Trophoblast cell (in vitro differentiated cells and primary cell): Measurements from ENCODE around the gene RPL32.
"Not testable (repeated sequence)": the region's sequence is repeated elsewhere in the genome, so short reads cannot be mapped to it uniquely, and the experiment has no call there.

Experiments used
- DNase-seq, 2 donors: peaks; one replicate each; pipeline ENCODE4 v3.0.0-alpha.2; 2016
- H2AFZ ChIP-seq: 2 replicates; pipeline ENCODE4 v1.6.1; 2013; ENCODE audit warnings: low read length, moderate library complexity, mild to moderate bottlenecking; ENCODE audit not compliant: insufficient read depth, poor library complexity
- H2AK5ac ChIP-seq: 2 replicates; pipeline ENCODE4 v1.6.1; 2013; ENCODE audit warnings: mild to moderate bottlenecking, low read length
- H2BK120ac ChIP-seq: 2 replicates; pipeline ENCODE4 v1.6.1; 2013; ENCODE audit warnings: low read length, mild to moderate bottlenecking, moderate library complexity; ENCODE audit not compliant: insufficient read depth, poor library complexity
- H2BK12ac ChIP-seq: 2 replicates; pipeline ENCODE4 v1.6.1; 2013; ENCODE audit warnings: mild to moderate bottlenecking, low read length, moderate library complexity
- H2BK5ac ChIP-seq: 2 replicates; pipeline ENCODE4 v1.6.1; 2013; ENCODE audit warnings: low read length, low read depth, moderate library complexity, mild to moderate bottlenecking; ENCODE audit not compliant: poor library complexity
- H3K14ac ChIP-seq: 2 replicates; pipeline ENCODE4 v1.6.1; 2013; ENCODE audit warnings: mild to moderate bottlenecking, low read length
- H3K18ac ChIP-seq: 2 replicates; pipeline ENCODE4 v1.6.1; 2013; ENCODE audit warnings: mild to moderate bottlenecking, low read length
- H3K23ac ChIP-seq: 2 replicates; pipeline ENCODE4 v1.6.1; 2013; ENCODE audit warnings: low read length
- H3K27ac ChIP-seq: 2 replicates; pipeline ENCODE4 v1.5.1; 2013; ENCODE audit warnings: low read depth, mild to moderate bottlenecking, inconsistent platforms, low read length, moderate library complexity
- H3K27me3 ChIP-seq: 2 replicates; pipeline ENCODE4 v1.6.1; 2013; ENCODE audit warnings: inconsistent platforms, mild to moderate bottlenecking, low read length, moderate library complexity; ENCODE audit not compliant: insufficient read depth
- H3K36me3 ChIP-seq, 2 experiments: 1 replicate in 1 of 2; 2 replicates in 1 of 2; pipeline ENCODE4 v1.6.1; 2013; ENCODE audit warnings: low read length in 2 of 2, mild to moderate bottlenecking in 2 of 2, moderate library complexity in 1 of 2; ENCODE audit not compliant: insufficient read depth in 2 of 2, control insufficient read depth in 1 of 2
- H3K4ac ChIP-seq: 2 replicates; pipeline ENCODE4 v1.6.1; 2013; ENCODE audit warnings: low read depth, mild to moderate bottlenecking, low read length, moderate library complexity
- H3K4me1 ChIP-seq, 2 experiments: 1 replicate in 1 of 2; 2 replicates in 1 of 2; pipeline ENCODE4 v1.6.1; 2013; ENCODE audit warnings: low read length in 2 of 2, mild to moderate bottlenecking in 2 of 2, moderate library complexity in 1 of 2; ENCODE audit not compliant: insufficient read depth in 2 of 2, control insufficient read depth in 1 of 2
- H3K4me2 ChIP-seq: 2 replicates; pipeline ENCODE4 v1.6.1; 2013; ENCODE audit warnings: inconsistent platforms, mild to moderate bottlenecking, low read length, moderate library complexity
- H3K4me3 ChIP-seq: 2 replicates; pipeline ENCODE4 v1.5.1; 2013; ENCODE audit warnings: mild to moderate bottlenecking, low read depth, low read length, inconsistent platforms
- H3K79me1 ChIP-seq: one replicate; pipeline ENCODE4 v1.6.1; 2013; ENCODE audit warnings: low read length
- H3K79me2 ChIP-seq: 2 replicates; pipeline ENCODE4 v1.6.1; 2013; ENCODE audit warnings: low read length, mild to moderate bottlenecking; ENCODE audit not compliant: control insufficient read depth, insufficient read depth, poor library complexity
- H3K9ac ChIP-seq: 2 replicates; pipeline ENCODE4 v1.6.1; 2013; ENCODE audit warnings: mild to moderate bottlenecking, low read length
- H3K9me3 ChIP-seq: 2 replicates; pipeline ENCODE4 v1.6.1; 2013; ENCODE audit warnings: low read depth, mild to moderate bottlenecking, control low read depth, inconsistent platforms, low read length; ENCODE audit not compliant: insufficient read depth
- H4K12ac ChIP-seq: 2 replicates; pipeline ENCODE4 v1.6.1; 2013; ENCODE audit warnings: low read depth, mild to moderate bottlenecking, low read length, moderate library complexity
- H4K8ac ChIP-seq: 2 replicates; pipeline ENCODE4 v1.6.1; 2013; ENCODE audit warnings: low read depth, mild to moderate bottlenecking, low read length, moderate library complexity
- H4K91ac ChIP-seq: one replicate; pipeline ENCODE4 v1.6.1; 2013; ENCODE audit warnings: low read depth, mild to moderate bottlenecking, low read length, moderate library complexity
- WGBS: extraction: QIAGEN DNeasy Blood & Tissue Kit; methylation state at CpG from one replicate; pipeline ENCODE4 v1.1.7; 2013; ENCODE audit warnings: missing lambda C conversion rate; ENCODE audit not compliant: insufficient read length, insufficient coverage; ENCODE audit errors: extremely low coverage; 5-methylcytosine and 5-hydroxymethylcytosine counted together

Gene RPL32

GRCh38 chr3:12791430-12791829 lies 49.9 kb downstream of the RPL32 start:
- H3K18ac ChIP-seq: no peak overlapping the region
- no peak overlapping the region for H2BK5ac ChIP-seq
- no peak overlapping the region for H3K4ac ChIP-seq
- H3K4me2 ChIP-seq: no peak overlapping the region
- no peaks in the 10 kb centered on the region for H3K9me3 ChIP-seq
- no peaks in the 10 kb centered on the region for H3K79me1 ChIP-seq
- no peak overlapping the region for H4K12ac ChIP-seq
- H3K9ac ChIP-seq: no peak overlapping the region
- H3K27me3 ChIP-seq: peaks cover 4% of the 10 kb centered on the region
- no peak overlapping the region for H2AFZ ChIP-seq
- no peaks in the 10 kb centered on the region for H3K79me2 ChIP-seq
- no peak overlapping the region for H3K4me3 ChIP-seq
- H3K27ac ChIP-seq: no peak overlapping the region
- no peak overlapping the region for H4K91ac ChIP-seq
- no peak overlapping the region for H3K23ac ChIP-seq
- H3K4me1 ChIP-seq: peaks cover 3 to 5% of the 10 kb centered on the region in 2 experiments
- DNase-seq: no peak
- H2BK120ac ChIP-seq: no peak overlapping the region
- no CpG with 5 or more reads among the region's 1 CpG for WGBS
- H3K36me3 ChIP-seq: no peaks in the 10 kb centered on the region
- no peak overlapping the region for H3K14ac ChIP-seq
- no peak overlapping the region for H2AK5ac ChIP-seq
- no peak overlapping the region for H4K8ac ChIP-seq
- no peak overlapping the region for H2BK12ac ChIP-seq

- H3K18ac ChIP-seq: not testable (repeated sequence)
These were observed 53.2 kb downstream of the RPL32 start for GRCh38 chr3:12787967-12788690.

GRCh38 chr3:12787346-12787745 lies 54.0 kb downstream of the RPL32 start:
- H2AFZ ChIP-seq: not testable (repeated sequence)

More at GRCh38 chr3:12787967-12788690, 53.2 kb downstream of the RPL32 start:
- no CpG with 5 or more reads among the region's 23 CpGs for WGBS
- not testable (repeated sequence) for H3K79me1 ChIP-seq, H4K91ac ChIP-seq, H3K36me3 ChIP-seq, H2BK5ac ChIP-seq, H4K8ac ChIP-seq, H3K4ac ChIP-seq, H2AFZ ChIP-seq, H3K4me3 ChIP-seq, H3K79me2 ChIP-seq, H2BK12ac ChIP-seq, H3K27ac ChIP-seq, H3K14ac ChIP-seq, H4K12ac ChIP-seq, H3K9ac ChIP-seq, H2AK5ac ChIP-seq, H3K23ac ChIP-seq, H3K4me1 ChIP-seq, H3K4me2 ChIP-seq, H2BK120ac ChIP-seq, H3K9me3 ChIP-seq, H3K27me3 ChIP-seq
- peak in 1 of 2 donors; percentile 13 for DNase-seq

GRCh38 chr3:12785096-12785495 lies 56.3 kb downstream of the RPL32 start:
- Histone ChIP-seq H4K91ac (no peak overlapping the region), H3K4me2 (no peak overlapping the region), H4K8ac (no peak overlapping the region), H3K36me3 (no peaks in the 10 kb centered on the region), H3K9ac (no peak overlapping the region), H3K18ac (no peak overlapping the region), H3K79me2 (no peaks in the 10 kb centered on the region), H3K23ac (no peak overlapping the region), H2BK120ac (no peak overlapping the region), H3K79me1 (no peaks in the 10 kb centered on the region), H2AFZ (no peak overlapping the region), H3K9me3 (no peaks in the 10 kb centered on the region), H4K12ac (no peak overlapping the region), H3K4ac (no peak overlapping the region), H3K27me3 (no peaks in the 10 kb centered on the region), H3K14ac (no peak overlapping the region), H3K4me3 (no peak overlapping the region), H2BK5ac (no peak overlapping the region), H2BK12ac (no peak overlapping the region), H2AK5ac (no peak overlapping the region), H3K4me1 (no peaks in the 10 kb centered on the region), H3K27ac (no peak overlapping the region)
- WGBS: no CpG with 5 or more reads among the region's 4 CpGs
- DNase-seq: no peak

More at GRCh38 chr3:12787346-12787745, 54.0 kb downstream of the RPL32 start:
- H3K79me1 ChIP-seq, H3K4me1 ChIP-seq, H4K12ac ChIP-seq, H4K91ac ChIP-seq, H3K27me3 ChIP-seq, H3K79me2 ChIP-seq, H3K14ac ChIP-seq, H2BK120ac ChIP-seq, H3K4me2 ChIP-seq, H3K36me3 ChIP-seq, H3K23ac ChIP-seq, H4K8ac ChIP-seq, H2AK5ac ChIP-seq, H3K4me3 ChIP-seq, H3K9me3 ChIP-seq, H2BK5ac ChIP-seq, H2BK12ac ChIP-seq, H3K18ac ChIP-seq, H3K27ac ChIP-seq, H3K9ac ChIP-seq, H3K4ac ChIP-seq: not testable (repeated sequence)
- DNase-seq: peak in 1 of 2 donors; percentile 9
- WGBS: no CpG with 5 or more reads among the region's 9 CpGs
